SH-SY5Y (cell line): ENCODE data around the gene RUFY3.

Experiments
- GATA2 ChIP-seq: IDR thresholded peaks from 2 replicates; pipeline ENCODE4 v1.6.1; 2011; ENCODE audit warnings: mild to moderate bottlenecking, low read depth, low read length
- GATA3 ChIP-seq: IDR thresholded peaks from 2 replicates; pipeline ENCODE4 v1.6.1; 2011; ENCODE audit warnings: low read depth, mild to moderate bottlenecking, low read length, moderate library complexity

Gene RUFY3

GRCh38 chr4:70746179-70746839 is 24.5 kb downstream of the RUFY3 start:
- TF ChIP-seq GATA2 (no peak), GATA3 (no peak)

- no peak for TF ChIP-seq GATA3
- no peak for TF ChIP-seq GATA2
Measured at GRCh38 chr4:70747874-70748273, 26.1 kb downstream of the RUFY3 start.

- TF ChIP-seq GATA2 = no peak
- no peak for TF ChIP-seq GATA3
Measured at GRCh38 chr4:70749313-70749712, 27.5 kb downstream of the RUFY3 start.

GRCh38 chr4:70752236-70752635 is 30.5 kb downstream of the RUFY3 start:
- no peak for TF ChIP-seq GATA3
- TF ChIP-seq GATA2 = no peak

GRCh38 chr4:70753630-70754029 is 31.9 kb downstream of the RUFY3 start:
- TF ChIP-seq GATA2 = no peak
- TF ChIP-seq GATA3 = no peak

DNA sequence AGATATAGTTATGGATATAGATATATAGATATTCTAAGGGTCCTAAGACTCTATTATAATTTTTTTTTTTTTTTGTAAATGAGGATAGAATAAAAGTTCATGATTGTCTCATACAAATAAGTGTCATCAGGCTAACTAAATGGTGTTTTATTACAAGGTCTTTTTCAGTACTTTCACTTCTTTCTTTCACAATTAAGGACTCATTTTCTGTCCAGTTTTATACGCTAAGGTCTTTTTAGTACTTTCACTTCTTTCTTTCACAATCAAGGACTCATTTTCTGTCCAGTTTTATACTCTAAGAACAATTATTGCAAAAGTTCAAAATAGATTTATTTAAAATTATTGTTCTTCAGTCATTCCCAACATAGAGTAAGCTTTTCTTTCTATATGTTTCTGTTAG is 32.7 kb downstream of the RUFY3 start:
- TF ChIP-seq GATA3 (no peak), GATA2 (no peak)

GRCh38 chr4:70754990-70755688 is 33.4 kb downstream of the RUFY3 start:
- no peak for TF ChIP-seq GATA3
- TF ChIP-seq GATA2 = no peak

GRCh38 chr4:70759126-70759525 is 37.4 kb downstream of the RUFY3 start:
- TF ChIP-seq GATA3 = no peak
- TF ChIP-seq GATA2 = no peak

GRCh38 chr4:70759627-70760026 is 37.9 kb downstream of the RUFY3 start:
- TF ChIP-seq GATA3 (no peak), GATA2 (no peak)

GRCh38 chr4:70760662-70761061 is 38.9 kb downstream of the RUFY3 start:
- TF ChIP-seq GATA3 = no peak
- TF ChIP-seq GATA2 = no peak

DNA sequence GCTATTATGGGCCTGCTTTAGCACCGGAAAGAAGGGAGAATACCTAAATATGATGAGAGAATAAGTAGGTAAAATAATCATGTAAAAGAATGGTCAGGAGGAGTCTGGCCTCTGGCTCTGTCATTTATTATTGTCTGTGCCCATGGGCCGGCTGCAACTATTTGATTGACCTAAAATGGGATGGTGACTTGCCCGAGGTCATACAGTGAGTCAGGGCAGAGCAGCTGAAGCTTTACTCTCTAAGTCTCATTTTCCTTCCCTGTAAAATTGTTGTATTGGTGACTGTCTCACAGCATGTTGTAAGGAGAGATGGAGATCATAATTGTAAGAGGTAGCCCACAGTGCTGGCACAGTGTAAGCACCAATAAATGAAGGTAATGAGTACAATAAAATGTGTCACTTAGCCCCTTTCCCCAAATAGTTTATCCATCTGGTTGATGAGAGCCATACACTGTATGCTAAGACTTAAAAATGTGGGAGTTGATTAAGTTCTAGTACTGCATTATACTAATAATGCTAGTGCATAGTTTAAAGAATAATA is 39.6 kb downstream of the RUFY3 start:
- TF ChIP-seq GATA3 = no peak
- no peak for TF ChIP-seq GATA2

DNA sequence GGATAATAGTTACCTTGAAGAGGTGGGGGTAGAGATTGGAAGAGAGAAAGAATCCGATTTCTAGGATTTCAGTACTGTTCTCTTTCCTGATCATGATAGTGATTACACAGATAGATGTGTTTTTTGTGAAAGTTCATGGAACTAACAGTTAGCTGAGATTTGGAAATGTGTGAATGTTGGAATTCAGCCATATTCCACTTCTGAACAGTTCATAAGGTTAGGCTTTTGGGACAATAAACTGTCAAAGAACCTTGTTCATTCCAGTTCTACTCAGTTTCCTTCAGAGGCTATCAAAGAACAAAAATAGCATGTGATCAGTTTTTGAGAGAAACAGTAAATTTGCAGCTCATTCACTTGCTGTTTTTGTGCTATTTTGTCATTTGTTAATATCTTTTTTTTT is 43.6 kb downstream of the RUFY3 start:
- TF ChIP-seq GATA2 = no peak
- TF ChIP-seq GATA3 = no peak

DNA sequence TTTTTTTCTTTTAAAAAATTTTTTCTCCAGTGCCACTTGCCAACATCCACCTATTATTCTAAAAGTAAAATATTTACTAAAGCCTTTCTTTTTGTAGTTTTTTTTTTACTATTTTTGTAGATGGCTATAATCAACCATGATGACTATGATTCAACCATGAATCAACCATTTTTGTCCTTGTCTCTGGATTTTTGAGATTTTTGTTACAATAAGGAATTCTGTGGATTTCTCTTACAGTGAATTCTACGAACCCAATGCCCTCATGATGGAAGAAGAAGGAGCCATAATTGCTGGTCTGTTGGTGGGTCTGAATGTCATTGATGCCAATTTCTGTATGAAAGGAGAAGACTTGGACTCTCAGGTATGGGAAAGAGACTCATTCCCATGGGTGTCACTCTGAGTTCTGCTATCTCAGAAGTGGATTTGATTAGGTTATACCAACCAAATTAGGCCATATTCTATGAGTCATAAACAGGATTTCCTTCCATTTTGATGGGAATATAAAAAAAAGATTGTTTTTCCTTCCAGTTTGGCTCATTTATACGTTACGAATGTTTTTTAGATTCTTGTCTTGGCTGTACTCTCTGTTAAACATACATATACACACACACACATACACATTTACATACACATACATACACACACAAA is 46.7 kb downstream of the RUFY3 start:
- TF ChIP-seq GATA3 (no peak), GATA2 (no peak)

DNA sequence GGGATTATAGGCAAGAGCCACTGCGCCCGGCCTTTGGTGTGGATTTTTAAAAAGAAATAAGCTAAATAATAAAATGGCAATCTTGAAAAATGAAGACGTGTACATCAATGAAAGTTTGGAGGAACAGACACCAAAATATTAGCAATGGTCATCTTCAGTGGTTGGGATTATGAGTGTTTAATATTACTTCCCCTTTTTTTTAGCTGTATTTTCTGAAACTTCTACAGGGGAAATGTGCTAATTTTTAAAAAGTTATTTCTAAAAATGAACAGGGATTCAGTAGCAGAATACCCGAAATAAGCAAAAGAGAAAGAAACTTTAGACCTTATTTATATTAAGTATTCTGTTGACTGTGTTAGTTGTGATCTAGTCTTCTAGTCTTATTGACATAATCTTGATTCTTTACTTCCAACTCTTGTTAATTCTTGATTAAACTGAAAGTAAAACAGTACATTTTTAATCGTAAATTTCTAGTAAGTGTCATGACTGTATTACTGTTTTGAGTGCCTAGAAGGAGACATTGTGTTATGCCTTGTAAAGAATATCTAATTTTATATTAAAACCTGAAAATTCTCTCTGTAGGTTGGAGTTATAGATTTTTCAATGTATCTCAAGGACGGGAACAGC is 51.3 kb downstream of the RUFY3 start:
- TF ChIP-seq GATA3 (no peak), GATA2 (no peak)

DNA sequence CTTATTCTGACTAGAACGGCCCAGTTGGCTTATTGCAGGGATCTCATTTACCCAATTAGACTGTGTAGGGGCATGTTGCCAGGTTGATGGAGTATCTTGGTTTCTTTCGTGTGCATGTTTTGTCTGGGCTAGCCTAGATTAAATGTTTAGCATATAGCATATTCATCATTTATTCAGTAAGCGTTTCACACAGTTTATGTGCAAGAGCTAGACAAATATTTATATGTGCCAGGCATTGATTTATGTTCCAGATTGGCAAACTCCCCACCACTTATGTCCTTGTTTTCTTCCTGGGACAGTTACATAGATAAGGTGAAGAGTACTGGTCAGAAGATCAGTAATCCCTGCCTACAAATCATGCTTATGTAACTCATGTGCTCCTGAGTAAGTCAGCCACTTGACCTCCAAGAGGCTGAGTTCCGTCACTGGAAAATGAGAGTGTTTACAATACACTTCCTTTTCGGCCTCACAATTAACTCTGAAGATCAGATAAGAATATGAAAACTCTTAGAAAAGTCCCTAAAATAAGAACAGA is 57.2 kb downstream of the RUFY3 start:
- no peak for TF ChIP-seq GATA3
- no peak for TF ChIP-seq GATA2
